GM18858 (cell line): ENCODE data around the gene SURF2.
"Not testable (repeated sequence)": the region's sequence is repeated elsewhere in the genome, so short reads cannot be mapped to it uniquely, and the experiment has no call there.

Experiments used
- ATAC-seq: cut with Tn5 transposase; IDR thresholded peaks from one replicate; pipeline ENCODE4 v1.9.1; 2021; ENCODE audit not compliant: unreplicated experiment

Gene SURF2

GRCh38 chr9:133375724-133376654 lies 19.6 kb downstream of the SURF2 start, which contains the start of the genes STKLD1 and SURF4:
Gene STKLD1, plus strand, starts transcription at chr9:133376366. Its CDS starts 108 bp downstream, at chr9:133376474.
Gene SURF4, minus strand, starts transcription at chr9:133376060. Its CDS starts 91 bp downstream, at chr9:133375969.
- ATAC-seq = peak; percentile 74

DNA sequence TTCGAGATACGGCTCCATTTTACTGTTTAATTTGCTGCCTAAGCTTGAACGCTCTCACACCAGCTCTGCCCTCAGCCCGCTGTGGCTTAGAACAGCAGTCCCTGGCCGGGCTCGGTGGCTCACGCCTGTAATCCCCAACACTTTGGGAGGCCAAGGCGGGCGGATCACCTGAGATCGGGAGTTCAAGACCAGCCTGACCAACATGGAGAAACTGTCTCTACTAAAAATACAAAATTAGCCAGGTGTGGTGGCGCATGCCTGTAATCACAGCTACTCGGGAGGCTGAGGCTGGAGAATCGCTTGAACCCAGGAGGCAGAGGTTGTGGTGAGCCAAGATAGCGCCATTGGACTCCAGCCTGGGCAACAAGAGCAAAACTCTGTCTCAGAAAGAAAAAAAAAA lies 20.9 kb downstream of the SURF2 start:
- not testable (repeated sequence) for ATAC-seq

DNA sequence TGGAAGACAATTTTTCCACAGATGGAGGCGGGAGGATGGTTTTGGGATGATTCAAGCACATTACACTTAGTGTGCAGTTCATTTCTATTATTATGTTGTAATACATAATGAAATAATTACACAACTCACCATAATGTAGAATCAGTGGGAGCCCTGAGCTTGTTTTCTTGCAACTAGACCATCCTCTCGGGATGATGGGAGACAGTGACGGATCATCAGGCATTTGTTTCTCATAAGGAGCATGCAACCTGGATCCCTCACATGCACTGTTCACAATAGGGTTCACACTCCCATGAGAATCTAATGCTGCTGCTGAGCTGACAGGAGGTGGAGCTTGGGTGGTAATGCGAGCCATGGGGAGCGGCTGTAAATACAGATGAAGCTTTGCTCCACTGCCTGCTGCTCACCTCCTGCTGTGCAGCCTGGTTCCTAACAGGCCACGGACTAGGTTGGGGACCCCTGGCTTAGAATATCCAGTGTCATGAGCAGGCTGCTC lies 21.4 kb downstream of the SURF2 start:
- no peak for ATAC-seq

DNA sequence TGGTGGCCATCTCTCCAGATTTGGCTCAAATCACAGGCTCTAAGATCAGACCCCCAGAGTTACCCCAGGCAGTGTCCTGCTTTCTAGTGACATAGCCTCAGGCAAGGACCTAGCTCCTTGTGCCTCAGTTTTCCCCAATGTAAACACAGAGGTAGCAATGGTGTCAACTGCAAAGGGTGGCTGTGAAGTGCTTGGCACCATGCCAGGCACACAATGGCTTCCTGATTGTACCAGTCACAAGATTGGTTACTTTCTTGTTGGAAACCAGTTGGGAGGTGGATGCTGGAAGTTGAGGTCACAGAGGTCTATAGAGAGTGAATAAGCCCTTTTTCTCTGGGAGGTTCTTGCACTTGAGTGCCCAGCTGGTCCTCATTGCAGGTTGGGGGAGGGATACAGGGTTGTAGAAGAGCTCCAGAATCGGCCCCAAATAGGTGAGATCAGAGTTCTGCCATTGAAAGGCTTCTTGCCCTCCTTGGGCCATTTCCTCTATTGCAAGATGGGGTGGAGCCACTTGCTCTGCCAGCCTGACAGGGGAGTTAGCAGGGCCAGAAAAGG lies 22.1 kb downstream of the SURF2 start:
- ATAC-seq = no peak

DNA sequence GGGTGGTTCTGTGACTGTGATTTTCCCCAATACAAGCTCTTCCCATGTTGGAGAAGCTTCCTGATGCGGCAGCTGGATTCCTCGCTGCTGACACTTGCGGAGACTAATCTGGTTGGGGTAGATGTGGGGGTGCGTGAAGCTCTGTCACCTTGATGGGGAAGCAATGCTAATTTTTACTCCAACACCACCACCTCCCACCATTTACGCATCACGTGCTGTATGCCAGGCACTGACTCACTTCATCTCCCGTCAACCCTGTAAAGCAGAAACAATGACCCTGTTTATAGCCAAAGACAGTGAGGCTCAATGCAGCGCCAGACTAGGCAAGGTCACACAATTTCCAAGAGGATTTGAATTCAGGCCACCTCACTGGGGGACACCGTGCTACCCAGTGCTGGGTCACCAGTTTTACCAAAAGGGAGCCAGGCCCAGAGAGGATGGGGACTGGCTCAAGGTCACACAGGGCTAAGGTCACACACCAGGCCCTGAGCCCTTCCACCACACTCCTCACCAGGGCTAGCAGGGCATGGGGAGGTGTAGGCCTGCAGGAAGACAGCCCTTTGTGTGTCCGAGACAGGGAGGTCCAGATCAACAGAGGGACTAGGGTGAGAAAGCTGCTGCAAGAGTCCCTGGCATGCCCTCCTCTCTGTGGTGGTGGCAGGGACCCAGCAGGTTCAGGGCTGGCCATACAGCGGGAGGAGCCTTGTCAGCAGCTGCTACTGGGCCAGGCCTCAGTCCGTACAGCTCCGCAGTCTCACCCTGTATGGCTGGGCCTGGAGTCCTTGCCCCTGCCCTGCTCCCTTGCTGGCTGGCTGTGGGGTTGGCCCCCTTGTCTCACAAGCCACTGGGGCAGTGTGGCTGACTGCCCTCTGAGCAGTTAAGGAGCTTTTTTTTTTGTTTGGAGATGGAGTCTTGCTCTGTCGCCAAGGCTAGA lies 23.1 kb downstream of the SURF2 start:
- no peak for ATAC-seq

DNA sequence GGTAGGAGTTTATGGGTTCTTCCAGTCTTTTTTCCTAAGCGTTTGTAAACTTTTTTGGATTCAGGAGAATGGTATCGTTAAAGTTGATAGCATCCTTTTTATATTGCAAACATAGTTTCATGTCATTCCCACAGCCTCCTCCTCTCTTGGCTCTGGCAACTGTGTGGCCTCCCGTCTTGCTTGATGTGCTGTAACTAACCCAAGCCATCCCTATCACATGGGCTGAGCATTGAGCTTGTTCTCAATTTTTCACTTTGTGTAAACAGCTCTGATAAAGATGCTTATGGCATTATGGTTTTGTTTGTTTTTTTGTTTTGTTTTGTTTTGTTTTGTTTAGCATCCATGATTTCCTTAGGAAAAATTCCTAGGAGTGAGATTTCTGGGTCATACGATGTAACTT lies 24.4 kb downstream of the SURF2 start:
- no peak for ATAC-seq

DNA sequence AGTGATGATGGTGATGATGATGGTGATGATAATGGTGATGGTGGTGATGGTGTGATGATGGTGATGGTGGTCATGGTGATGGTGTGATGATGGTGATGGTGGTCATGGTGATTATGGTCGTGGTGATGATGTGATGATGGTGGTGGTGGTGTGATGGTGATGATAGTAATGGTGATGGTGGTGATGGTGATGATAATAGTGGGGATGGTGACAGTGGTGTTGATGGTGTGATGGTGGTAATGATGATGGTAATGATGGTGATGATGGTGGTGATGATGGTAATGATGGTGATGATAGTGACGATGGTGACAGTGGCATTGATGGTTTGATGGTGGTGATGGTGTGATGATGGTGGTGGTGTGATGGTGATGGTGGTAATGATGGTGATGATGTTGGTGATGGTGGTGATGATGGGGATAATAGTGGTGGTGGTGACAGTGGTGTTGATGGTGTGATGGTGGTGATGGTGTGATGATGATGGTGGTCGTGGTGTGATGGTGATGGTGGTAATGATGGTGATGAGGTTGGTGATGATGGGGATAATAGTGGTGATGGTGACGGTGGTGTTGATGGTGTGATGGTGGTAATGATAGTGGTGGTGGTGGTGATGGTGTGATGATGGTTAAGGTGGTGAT lies 26.3 kb downstream of the SURF2 start:
- no peak for ATAC-seq

DNA sequence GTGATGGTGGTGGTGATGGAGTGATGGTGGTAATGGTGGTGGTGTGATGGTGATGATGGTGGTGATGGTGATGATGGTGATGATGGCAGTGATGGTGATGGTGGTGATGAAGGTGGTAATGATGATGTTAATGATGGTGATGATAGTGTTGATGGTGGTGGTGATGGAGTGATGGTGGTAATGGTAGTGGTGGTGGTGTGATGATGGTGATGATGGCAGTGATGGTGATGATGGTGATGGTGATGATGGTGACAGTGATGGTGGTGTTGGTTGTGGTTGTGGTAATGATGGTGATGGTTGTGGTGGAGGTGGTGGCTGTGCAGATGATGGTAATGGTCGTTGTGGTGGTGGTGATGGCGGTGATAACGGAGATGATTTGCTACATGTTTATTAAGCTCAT lies 27.1 kb downstream of the SURF2 start:
- no peak for ATAC-seq

- ATAC-seq = no peak
Observed at GRCh38 chr9:133384736-133385321, 28.5 kb downstream of the SURF2 start.

DNA sequence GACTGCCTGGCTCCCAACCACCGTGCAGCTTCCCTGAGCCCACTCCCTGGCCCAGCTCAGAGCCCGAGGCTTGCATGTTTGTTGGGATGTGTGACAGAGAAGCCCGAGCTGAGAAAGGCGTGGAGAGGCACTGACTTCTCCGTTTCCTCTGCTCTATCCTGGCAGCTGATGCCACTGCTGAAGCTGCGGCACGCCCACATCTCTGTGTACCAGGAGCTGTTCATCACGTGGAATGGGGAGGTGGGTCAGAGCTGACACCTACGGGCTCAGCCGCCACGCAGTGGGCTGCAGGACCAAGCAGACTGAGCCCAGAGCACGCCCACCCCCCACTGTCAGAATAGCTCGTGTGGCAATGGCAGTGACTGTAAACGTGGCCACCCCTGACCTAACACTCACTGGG lies 29.1 kb downstream of the SURF2 start:
- ATAC-seq = no peak

DNA sequence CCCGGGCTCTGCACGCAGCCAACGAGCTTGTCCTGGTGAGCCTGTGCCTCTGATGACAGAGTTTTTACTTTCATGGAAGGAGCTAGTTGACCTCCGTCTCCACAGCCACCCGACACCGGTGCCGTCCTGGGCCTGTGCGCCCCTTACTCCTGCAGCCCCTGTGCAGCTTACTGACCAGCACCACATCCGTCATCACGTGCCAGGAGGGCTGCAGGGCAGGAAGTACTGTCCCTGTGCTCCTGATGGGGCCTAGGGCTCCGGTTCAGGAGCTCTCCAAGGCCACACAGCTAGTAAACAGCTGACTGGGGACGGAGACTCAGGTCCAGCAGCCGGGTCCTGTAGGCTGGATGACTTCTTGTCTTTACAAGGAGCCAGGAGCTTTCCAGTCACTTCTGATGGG lies 30.0 kb downstream of the SURF2 start:
- no peak for ATAC-seq

- ATAC-seq = no peak
Observed at GRCh38 chr9:133387680-133388079, 31.3 kb downstream of the SURF2 start.

DNA sequence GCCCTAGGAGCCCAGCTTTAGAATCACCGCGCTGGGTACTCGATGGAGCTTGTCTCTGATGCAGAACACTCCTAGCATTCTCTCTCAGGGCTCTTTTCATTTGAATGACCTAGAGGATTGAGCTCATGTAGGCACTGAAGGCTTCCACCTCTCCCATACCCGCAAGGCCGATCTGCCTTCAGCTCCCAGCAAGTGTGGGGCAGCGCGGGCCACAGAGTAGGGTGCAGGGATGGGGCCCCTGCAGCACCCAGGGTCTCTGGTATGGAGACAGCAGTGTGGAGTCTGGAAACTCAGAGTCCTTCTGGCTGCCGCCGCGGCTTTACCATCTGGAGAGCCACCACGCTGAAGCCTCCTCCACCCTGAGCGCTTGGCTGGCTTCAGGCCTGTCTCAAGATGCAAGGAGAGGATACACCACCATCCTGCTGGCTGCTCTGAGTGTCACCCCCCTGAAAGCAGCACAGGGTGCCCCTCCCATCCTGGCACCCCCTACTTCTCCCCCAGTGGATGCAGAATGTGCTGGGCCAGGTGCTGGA lies 32.7 kb downstream of the SURF2 start:
- ATAC-seq = no peak

- no peak for ATAC-seq
Observed at GRCh38 chr9:133389562-133389961, 33.2 kb downstream of the SURF2 start.

DNA sequence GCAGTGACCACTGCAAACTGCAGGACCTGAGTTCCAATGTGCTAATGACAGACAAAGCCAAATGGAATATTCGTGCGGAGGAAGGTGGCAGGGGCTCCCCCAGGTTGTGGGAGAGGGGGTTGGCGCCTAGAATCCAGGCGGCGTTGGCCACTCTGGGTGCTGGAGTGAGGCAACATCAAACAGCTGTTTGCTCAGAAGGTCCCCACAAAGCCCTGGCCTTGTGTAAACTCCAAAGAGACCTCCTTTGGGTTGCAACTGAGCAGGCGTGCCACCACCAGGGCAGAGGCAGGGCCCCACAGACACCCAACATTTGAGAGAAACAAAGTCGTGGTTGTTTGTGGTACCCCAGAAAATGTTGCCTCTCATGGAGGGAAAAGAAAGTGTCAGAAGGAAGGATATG lies 34.4 kb downstream of the SURF2 start:
- ATAC-seq = no peak

GRCh38 chr9:133391449-133391848 lies 35.1 kb downstream of the SURF2 start:
- ATAC-seq = not testable (repeated sequence)

- ATAC-seq = not testable (repeated sequence)
Observed at GRCh38 chr9:133392308-133392707, 36.0 kb downstream of the SURF2 start.

DNA sequence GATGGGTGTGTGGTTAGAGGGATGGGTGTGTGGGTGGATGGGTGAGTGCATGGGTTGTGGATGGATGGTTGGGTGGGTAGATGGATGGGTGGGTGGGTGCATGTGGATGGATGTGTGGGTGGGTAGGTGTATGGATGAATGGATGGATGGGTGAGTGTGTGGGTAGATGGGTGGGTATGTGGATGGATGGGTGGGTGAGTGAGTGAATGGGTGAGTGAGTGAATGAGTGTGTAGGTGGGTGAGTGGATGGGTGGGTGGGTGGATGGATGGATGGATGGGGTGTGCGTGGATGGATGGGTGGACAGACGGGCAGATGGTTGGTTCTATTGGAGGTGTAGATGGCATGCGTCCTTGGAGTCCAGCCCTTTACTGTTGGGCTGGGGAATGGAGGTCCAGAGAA lies 37.0 kb downstream of the SURF2 start:
- no peak for ATAC-seq

- ATAC-seq = no peak
Observed at GRCh38 chr9:133394687-133395271, 38.4 kb downstream of the SURF2 start.

DNA sequence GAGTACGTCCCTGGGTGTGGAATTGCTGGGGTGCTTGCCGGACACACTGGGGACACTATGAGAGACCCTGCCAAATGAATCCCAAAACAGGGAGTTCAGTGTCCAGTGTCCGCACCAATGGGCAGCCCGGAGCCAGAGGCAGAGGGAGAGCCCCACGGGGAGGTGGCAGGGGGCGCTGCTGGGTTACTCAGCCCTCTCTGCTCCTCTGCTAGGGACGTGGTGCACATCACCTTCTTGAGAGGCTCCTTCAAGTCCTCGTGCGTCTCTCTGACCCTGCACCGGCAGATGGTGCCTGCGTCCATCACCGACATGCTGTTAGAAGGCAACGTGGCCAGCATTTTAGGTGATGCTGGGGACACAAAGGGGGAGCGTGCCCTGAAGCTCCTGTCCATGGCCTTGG lies 40.6 kb downstream of the SURF2 start:
- ATAC-seq = no peak
